B cell (primary cell): ENCODE measurements around the gene ADGRA1. TPM values are rescaled to one million over a fixed set of nuclear protein-coding genes. Genes with fewer than 3 reads are reported as not detected.

Experiments
- ATAC-seq: fragments of 200-7000 bp; cut with Tn5 transposase; one replicate; pipeline ENCODE4 v1.10.0; 2021; ENCODE audit warnings: low read depth, mild to moderate bottlenecking, moderate number of reproducible peaks, moderate library complexity
- CTCF ChIA-PET: fragments of 350-600 bp; sonication (Branson Sonifier 250); formaldehyde crosslinking; loops from one replicate; lab custom pipeline; 2021; ENCODE audit warnings: antibody characterized with exemption, inconsistent platforms; lab: Charles Lee
- POLR2A ChIA-PET: fragments of 350-600 bp; sonication (Branson Sonifier 250); formaldehyde crosslinking; loops from one replicate; lab custom pipeline; 2021; ENCODE audit warnings: antibody characterized with exemption; lab: Charles Lee
- DNase-seq: peaks from one replicate; pipeline ENCODE4 v3.0.0; 2013
- H2AFZ ChIP-seq: 2 replicates; pipeline ENCODE4 v1.6.1; 2012; ENCODE audit warnings: mild to moderate bottlenecking, low read depth, low read length; ENCODE audit not compliant: insufficient read depth, poor library complexity, severe bottlenecking
- H3K27ac ChIP-seq, 2 donors: 1 replicate in 1 of 2; 2 replicates in 1 of 2; pipeline ENCODE4 v1.5.1; 2012 to 2013; ENCODE audit warnings: low read length in 2 of 2, mild to moderate bottlenecking in 2 of 2, moderate library complexity in 1 of 2
- H3K27me3 ChIP-seq, 4 experiments: fragments of 200-600 bp in 1 of 4; sonication (generic) in 1 of 4; replicated peaks in 1 of 4; 1 replicate in 2 of 4; 2 replicates in 2 of 4; pipeline versions ENCODE4 v1.6.1 to v1.7.0; 2013 to 2016; ENCODE audit warnings: low read length in 3 of 4, mild to moderate bottlenecking in 2 of 4, mixed read lengths in 1 of 4, moderate library complexity in 1 of 4; ENCODE audit not compliant: insufficient read depth in 4 of 4, control insufficient read depth in 3 of 4; ENCODE audit errors: control extremely low read depth in 1 of 4
- H3K36me3 ChIP-seq, 2 experiments: replicated peaks in 1 of 2; 1 replicate in 1 of 2; 2 replicates in 1 of 2; pipeline versions ENCODE4 v1.6.1 to v1.7.1; 2013; ENCODE audit warnings: low read length in 1 of 2; ENCODE audit not compliant: insufficient read depth in 2 of 2, control insufficient read depth in 1 of 2; ENCODE audit errors: control extremely low read depth in 1 of 2, extremely low read depth in 1 of 2
- H3K4me1 ChIP-seq, 2 donors: fragments of 200-600 bp in 1 of 2; sonication (generic) in 1 of 2; 1 replicate in 1 of 2; 2 replicates in 1 of 2; pipeline versions ENCODE4 v1.5.1 to v1.6.1; 2013 to 2017; ENCODE audit warnings: low read length in 2 of 2; ENCODE audit not compliant: control insufficient read depth in 2 of 2, insufficient read depth in 2 of 2
- H3K4me2 ChIP-seq: replicated peaks from 2 replicates; pipeline ENCODE3; 2012; ENCODE audit warnings: mild to moderate bottlenecking, low read depth, low read length; ENCODE audit not compliant: poor library complexity, severe bottlenecking
- H3K4me3 ChIP-seq, 5 experiments: fragments of 200-600 bp in 1 of 5; sonication (generic) in 1 of 5; 1 replicate in 3 of 5; 2 replicates in 2 of 5; pipeline versions ENCODE4 v1.5.1 to v1.7.0; 2011 to 2016; ENCODE audit warnings: low read length in 4 of 5, mild to moderate bottlenecking in 4 of 5, low read depth in 2 of 5, control low read depth in 1 of 5, moderate library complexity in 1 of 5; ENCODE audit not compliant: insufficient read depth in 1 of 5; ENCODE audit errors: control extremely low read depth in 1 of 5, extremely low read depth in 1 of 5
- H3K79me2 ChIP-seq: fragments of 200-600 bp; sonication (generic); one replicate; pipeline ENCODE4 v1.6.0; 2016; ENCODE audit warnings: low read length; ENCODE audit not compliant: control insufficient read depth, insufficient read depth
- H3K9ac ChIP-seq: fragments of 200-600 bp; sonication (generic); 2 replicates; pipeline ENCODE4 v1.6.1; 2017; ENCODE audit warnings: mild to moderate bottlenecking, low read length, moderate library complexity
- H3K9me3 ChIP-seq, 3 donors: one replicate each; pipeline versions ENCODE4 v1.6.1 to v1.7.1; 2013; ENCODE audit warnings: low read length in 2 of 3; ENCODE audit not compliant: control insufficient read depth in 2 of 3, insufficient read depth in 1 of 3; ENCODE audit errors: control extremely low read depth in 1 of 3
- H4K20me1 ChIP-seq: 2 replicates; pipeline ENCODE4 v1.6.0; 2012; ENCODE audit warnings: mild to moderate bottlenecking, low read length; ENCODE audit not compliant: insufficient read depth, control insufficient read depth, poor library complexity, severe bottlenecking
- H3K27ac Mint-ChIP-seq: one replicate; pipeline ENCODE4 v1.8.0; 2021; ENCODE audit warnings: mixed read lengths
- H3K27me3 Mint-ChIP-seq: one replicate; pipeline ENCODE4 v1.8.0; 2021; ENCODE audit warnings: mixed read lengths
- H3K4me1 Mint-ChIP-seq: one replicate; pipeline ENCODE4 v1.8.0; 2021; ENCODE audit warnings: mixed read lengths
- H3K4me3 Mint-ChIP-seq: one replicate; pipeline ENCODE4 v1.8.0; 2021; ENCODE audit warnings: mixed read lengths
- H3K9me3 Mint-ChIP-seq: one replicate; pipeline ENCODE4 v1.8.0; 2022; ENCODE audit warnings: mixed read lengths; ENCODE audit not compliant: insufficient read depth
- CTCF ChIP-seq: fragments of 200-600 bp; IDR thresholded peaks from one replicate; pipeline ENCODE4 v1.8.0; 2022; ENCODE audit warnings: antibody characterized with exemption, mild to moderate bottlenecking
- EZH2 ChIP-seq: IDR thresholded peaks from 2 replicates; pipeline ENCODE4 v1.6.1; 2012; ENCODE audit warnings: borderline replicate concordance, low read depth, mild to moderate bottlenecking, moderate library complexity, low read length; ENCODE audit not compliant: insufficient read depth, poor library complexity, severe bottlenecking
- WGBS: methylation state at CpG from one replicate; pipeline ENCODE4 v1.1.5; 2013; ENCODE audit warnings: missing lambda C conversion rate; ENCODE audit not compliant: insufficient coverage; 5-methylcytosine and 5-hydroxymethylcytosine counted together
- intact Hi-C: fragments of 100-400 bp; cut with micrococcal nuclease; formaldehyde crosslinking; loops from one replicate; pipeline ENCODE4 v1.10.0; 2022
- polyA plus RNA-seq: library from polyadenylated mRNA; depleted of rRNA; stranded (reverse); fragments of >200 nt; gene quantifications from 2 replicates; pipeline ENCODE4 v1.2.3, GENCODE V29; 2012
- total RNA-seq, 2 donors: library from RNA; stranded (reverse); fragments of 120-200 nt in 1 of 2; gene quantifications; 1 replicate in 1 of 2; 2 replicates in 1 of 2; pipeline versions ENCODE4 v1.2.3 to v1.2.4, GENCODE V29; 2013 to 2022

The ADGRA1 gene
- total and polyA plus RNA-seq, 2 donors (not counting 1 experiment from before 2014, with no cell fraction given): not detected

- no peaks in the 10 kb centered on the region for H4K20me1 ChIP-seq
- intact Hi-C loops: no loop called here
- no peaks in the 10 kb centered on the region for H3K36me3 ChIP-seq
- no peaks in the 10 kb centered on the region for H3K27me3 ChIP-seq
- Mint-ChIP-seq H3K27ac (peak overlapping the region; percentile 52), H3K9me3 (no peaks in the 10 kb centered on the region), H3K4me3 (peak overlapping the region; percentile 39), H3K4me1 (peaks cover 18% of the 10 kb centered on the region), H3K27me3 (peaks cover 10% of the 10 kb centered on the region)
- H3K79me2 ChIP-seq: no peaks in the 10 kb centered on the region
- ChIA-PET CTCF (interaction anchor here (0.7 kb wide), 1 partner anchor 12 kb away, joined by 3 read pairs; no protein-coding TSS in a partner anchor), POLR2A (no interaction called here)
- no peak overlapping the region for H3K4me3 ChIP-seq
- 69% methylated on average over 41 of the region's 41 CpGs for WGBS
- H2AFZ ChIP-seq: no peak overlapping the region
- H3K4me2 ChIP-seq: no peak overlapping the region
- H3K4me1 ChIP-seq: peaks cover 3 to 7% of the 10 kb centered on the region in 2 donors
- no peak for TF ChIP-seq CTCF
- TF ChIP-seq EZH2: no peak
- DNase-seq (no peak), ATAC-seq (peak; percentile 26)
- no peak overlapping the region for H3K27ac ChIP-seq
- H3K9me3 ChIP-seq: peaks cover 0 to 27% (median 0%) of the 10 kb centered on the region in 3 donors
- no peak overlapping the region for H3K9ac ChIP-seq
These were observed 44.2 kb downstream of the ADGRA1 start for GRCh38 chr10:133131734-133132472.
